GM12878 (cell line): ENCODE results near the gene TOMM22. TPM values are rescaled to one million over a fixed set of nuclear protein-coding genes. Genes with fewer than 3 reads are reported as not detected.

ENCODE experiments used
- BCL11A ChIP-seq: IDR thresholded peaks from 2 replicates; pipeline ENCODE4 v1.6.1; 2011; ENCODE audit warnings: low read depth, low read length
- BRCA1 ChIP-seq: IDR thresholded peaks from 2 replicates; pipeline ENCODE4 v1.6.1; 2011; ENCODE audit warnings: low read depth, low read length, improper control_type of control experiment
- CHD2 ChIP-seq: IDR thresholded peaks from 2 replicates; pipeline ENCODE4 v1.6.1; 2011; ENCODE audit warnings: low read depth, low read length, improper control_type of control experiment, borderline replicate concordance
- GATAD2B ChIP-seq: fragments of 450-650 bp; conservative IDR thresholded peaks from 2 replicates; pipeline ENCODE4 v1.6.1; 2017; ENCODE audit warnings: low read depth, mild to moderate bottlenecking, moderate library complexity
- HCFC1 ChIP-seq: fragments of 150-350 bp; IDR thresholded peaks from 2 replicates; pipeline ENCODE4 v1.6.1; 2014; ENCODE audit warnings: low read length
- MEF2B ChIP-seq: fragments of 450-650 bp; IDR thresholded peaks from 2 replicates; pipeline ENCODE4 v1.6.1; 2018; ENCODE audit warnings: mild to moderate bottlenecking, moderate library complexity; ENCODE audit not compliant: partially characterized antibody, poor library complexity, severe bottlenecking
- NFIC ChIP-seq: IDR thresholded peaks from 2 replicates; pipeline ENCODE4 v1.6.1; 2012; ENCODE audit warnings: low read depth, mild to moderate bottlenecking, inconsistent platforms, low read length, moderate library complexity
- RAD21 ChIP-seq: IDR thresholded peaks from 2 replicates; pipeline ENCODE4 v1.6.1; 2011; ENCODE audit warnings: mild to moderate bottlenecking, low read depth, low read length, moderate library complexity; ENCODE audit not compliant: insufficient read depth
- RAD51 ChIP-seq: fragments of 450-650 bp; IDR thresholded peaks from 2 replicates; pipeline ENCODE4 v1.6.1; 2016; ENCODE audit warnings: moderate library complexity, mild to moderate bottlenecking, inconsistent platforms
- RCOR1 ChIP-seq: conservative IDR thresholded peaks from 2 replicates; pipeline ENCODE4 v1.6.1; 2012; ENCODE audit warnings: low read depth, low read length, improper control_type of control experiment
- SIN3A ChIP-seq: IDR thresholded peaks from 2 replicates; pipeline ENCODE4 v1.6.1; 2012; ENCODE audit warnings: low read depth, low read length, improper control_type of control experiment
- SMAD5 ChIP-seq: IDR thresholded peaks from 2 replicates; pipeline ENCODE4 v1.6.1; 2016; ENCODE audit warnings: antibody characterized with exemption, low read depth
- SUZ12 ChIP-seq: fragments of 200-600 bp; sonication (generic); IDR thresholded peaks from one replicate; pipeline ENCODE4 v1.6.1; 2018; ENCODE audit warnings: antibody characterized with exemption, mild to moderate bottlenecking; ENCODE audit not compliant: unreplicated experiment
- TCF7 ChIP-seq: IDR thresholded peaks from 2 replicates; pipeline ENCODE4 v1.6.1; 2014; ENCODE audit warnings: antibody characterized with exemption, borderline replicate concordance
- polyA plus RNA-seq, 11 experiments: library from polyadenylated mRNA; depleted of rRNA in 4 of 11; unstranded in 6 of 11; stranded (reverse) in 5 of 11; fragments of >200 nt; fragmentation: Nextera tagmentation in 4 of 11; fragmentation: Illumina TruSeq in 1 of 11; extraction: Ambion mirVana in 4 of 11; extraction: Trizol in 1 of 11; gene quantifications; 1 replicate in 1 of 11; 2 replicates in 10 of 11; pipeline versions ENCODE4 v1.2.1 to v1.2.3, GENCODE V29; 2011 to 2016; ENCODE audit warnings: inconsistent platforms in 2 of 11, missing spikeins in 2 of 11, low read depth in 1 of 11
- total RNA-seq, 4 experiments: library from RNA; depleted of rRNA in 3 of 4; stranded (reverse); fragments of >200 nt in 3 of 4; fragmentation: Illumina TruSeq in 1 of 4; extraction: Trizol in 1 of 4; gene quantifications; 2 replicates each; pipeline versions ENCODE4 v1.2.1 to v1.2.3, GENCODE V29; 2013 to 2021
- TF ChIP-seq, protein P1 (sequence below): fragments of 450-650 bp; IDR thresholded peaks from 2 replicates; pipeline ENCODE4 v1.6.1; 2018; ENCODE audit warnings: mild to moderate bottlenecking, low read depth, moderate library complexity; ENCODE audit not compliant: partially characterized antibody
- TF ChIP-seq, protein P2 (sequence below): fragments of 450-650 bp; IDR thresholded peaks from 2 replicates; pipeline ENCODE4 v1.6.1; 2017; ENCODE audit warnings: mild to moderate bottlenecking, moderate library complexity
- TF ChIP-seq, protein P3 (sequence below): IDR thresholded peaks from 2 replicates; pipeline ENCODE4 v1.6.1; 2012; ENCODE audit warnings: low read length, inconsistent platforms
- TF ChIP-seq, protein P4 (sequence below): fragments of 450-650 bp; IDR thresholded peaks from 2 replicates; pipeline ENCODE4 v1.6.1; 2017; ENCODE audit warnings: mild to moderate bottlenecking, low read depth, inconsistent platforms; ENCODE audit not compliant: poor library complexity, severe bottlenecking

The TOMM22 gene
- total and polyA plus RNA-seq, 10 of the 15 experiments (the other 5 are each of a cell fraction or from before 2014, with no cell fraction given) = 37.6 to 197 (median 94.9) TPM

DNA sequence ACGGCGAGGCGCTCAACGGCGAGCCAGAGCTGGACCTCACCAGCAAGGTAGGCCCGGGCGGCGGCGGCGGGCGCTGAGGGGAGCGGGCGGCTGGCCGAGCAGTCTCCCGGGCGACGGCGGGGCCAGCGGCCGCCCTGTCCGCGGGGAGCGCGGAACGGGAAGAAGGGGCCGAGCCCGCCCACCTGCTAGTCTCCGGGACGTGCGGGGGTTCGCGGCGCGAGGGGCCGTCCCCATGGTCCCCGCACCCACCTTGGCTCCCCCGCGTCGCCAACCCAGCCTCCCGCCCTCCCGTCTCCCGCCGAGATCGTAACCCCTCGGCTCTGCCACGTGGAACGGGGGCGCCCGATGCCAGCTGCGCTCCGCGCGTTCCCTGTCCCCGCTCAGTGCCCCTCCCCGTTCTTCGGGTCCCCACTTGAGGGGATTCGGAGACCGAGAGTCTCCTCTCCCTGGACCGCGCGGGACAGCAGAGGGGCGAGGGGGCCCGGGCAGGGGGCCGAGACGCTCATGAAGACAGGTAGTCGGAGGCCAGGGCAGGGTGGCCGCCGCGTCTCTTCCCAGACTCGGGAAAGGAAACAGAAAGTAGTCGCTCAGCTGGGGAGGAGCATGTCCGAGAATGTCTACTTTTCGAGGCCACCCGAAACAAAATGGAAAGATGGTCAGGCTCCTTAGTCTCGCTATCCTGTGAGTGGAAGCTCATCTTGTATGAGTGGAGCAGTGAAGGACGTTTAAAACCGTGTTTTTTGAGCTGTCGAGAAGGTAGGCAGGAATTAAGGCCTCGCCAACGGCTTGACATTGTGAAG, 24.5 kb downstream of the TOMM22 start (continued):
- TF ChIP-seq, protein P1, sequence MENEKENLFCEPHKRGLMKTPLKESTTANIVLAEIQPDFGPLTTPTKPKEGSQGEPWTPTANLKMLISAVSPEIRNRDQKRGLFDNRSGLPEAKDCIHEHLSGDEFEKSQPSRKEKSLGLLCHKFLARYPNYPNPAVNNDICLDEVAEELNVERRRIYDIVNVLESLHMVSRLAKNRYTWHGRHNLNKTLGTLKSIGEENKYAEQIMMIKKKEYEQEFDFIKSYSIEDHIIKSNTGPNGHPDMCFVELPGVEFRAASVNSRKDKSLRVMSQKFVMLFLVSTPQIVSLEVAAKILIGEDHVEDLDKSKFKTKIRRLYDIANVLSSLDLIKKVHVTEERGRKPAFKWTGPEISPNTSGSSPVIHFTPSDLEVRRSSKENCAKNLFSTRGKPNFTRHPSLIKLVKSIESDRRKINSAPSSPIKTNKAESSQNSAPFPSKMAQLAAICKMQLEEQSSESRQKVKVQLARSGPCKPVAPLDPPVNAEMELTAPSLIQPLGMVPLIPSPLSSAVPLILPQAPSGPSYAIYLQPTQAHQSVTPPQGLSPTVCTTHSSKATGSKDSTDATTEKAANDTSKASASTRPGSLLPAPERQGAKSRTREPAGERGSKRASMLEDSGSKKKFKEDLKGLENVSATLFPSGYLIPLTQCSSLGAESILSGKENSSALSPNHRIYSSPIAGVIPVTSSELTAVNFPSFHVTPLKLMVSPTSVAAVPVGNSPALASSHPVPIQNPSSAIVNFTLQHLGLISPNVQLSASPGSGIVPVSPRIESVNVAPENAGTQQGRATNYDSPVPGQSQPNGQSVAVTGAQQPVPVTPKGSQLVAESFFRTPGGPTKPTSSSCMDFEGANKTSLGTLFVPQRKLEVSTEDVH = no peak
- TF ChIP-seq, protein P2, sequence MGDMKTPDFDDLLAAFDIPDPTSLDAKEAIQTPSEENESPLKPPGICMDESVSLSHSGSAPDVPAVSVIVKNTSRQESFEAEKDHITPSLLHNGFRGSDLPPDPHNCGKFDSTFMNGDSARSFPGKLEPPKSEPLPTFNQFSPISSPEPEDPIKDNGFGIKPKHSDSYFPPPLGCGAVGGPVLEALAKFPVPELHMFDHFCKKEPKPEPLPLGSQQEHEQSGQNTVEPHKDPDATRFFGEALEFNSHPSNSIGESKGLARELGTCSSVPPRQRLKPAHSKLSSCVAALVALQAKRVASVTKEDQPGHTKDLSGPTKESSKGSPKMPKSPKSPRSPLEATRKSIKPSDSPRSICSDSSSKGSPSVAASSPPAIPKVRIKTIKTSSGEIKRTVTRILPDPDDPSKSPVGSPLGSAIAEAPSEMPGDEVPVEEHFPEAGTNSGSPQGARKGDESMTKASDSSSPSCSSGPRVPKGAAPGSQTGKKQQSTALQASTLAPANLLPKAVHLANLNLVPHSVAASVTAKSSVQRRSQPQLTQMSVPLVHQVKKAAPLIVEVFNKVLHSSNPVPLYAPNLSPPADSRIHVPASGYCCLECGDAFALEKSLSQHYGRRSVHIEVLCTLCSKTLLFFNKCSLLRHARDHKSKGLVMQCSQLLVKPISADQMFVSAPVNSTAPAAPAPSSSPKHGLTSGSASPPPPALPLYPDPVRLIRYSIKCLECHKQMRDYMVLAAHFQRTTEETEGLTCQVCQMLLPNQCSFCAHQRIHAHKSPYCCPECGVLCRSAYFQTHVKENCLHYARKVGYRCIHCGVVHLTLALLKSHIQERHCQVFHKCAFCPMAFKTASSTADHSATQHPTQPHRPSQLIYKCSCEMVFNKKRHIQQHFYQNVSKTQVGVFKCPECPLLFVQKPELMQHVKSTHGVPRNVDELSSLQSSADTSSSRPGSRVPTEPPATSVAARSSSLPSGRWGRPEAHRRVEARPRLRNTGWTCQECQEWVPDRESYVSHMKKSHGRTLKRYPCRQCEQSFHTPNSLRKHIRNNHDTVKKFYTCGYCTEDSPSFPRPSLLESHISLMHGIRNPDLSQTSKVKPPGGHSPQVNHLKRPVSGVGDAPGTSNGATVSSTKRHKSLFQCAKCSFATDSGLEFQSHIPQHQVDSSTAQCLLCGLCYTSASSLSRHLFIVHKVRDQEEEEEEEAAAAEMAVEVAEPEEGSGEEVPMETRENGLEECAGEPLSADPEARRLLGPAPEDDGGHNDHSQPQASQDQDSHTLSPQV = no peak
- TF ChIP-seq, protein P3, sequence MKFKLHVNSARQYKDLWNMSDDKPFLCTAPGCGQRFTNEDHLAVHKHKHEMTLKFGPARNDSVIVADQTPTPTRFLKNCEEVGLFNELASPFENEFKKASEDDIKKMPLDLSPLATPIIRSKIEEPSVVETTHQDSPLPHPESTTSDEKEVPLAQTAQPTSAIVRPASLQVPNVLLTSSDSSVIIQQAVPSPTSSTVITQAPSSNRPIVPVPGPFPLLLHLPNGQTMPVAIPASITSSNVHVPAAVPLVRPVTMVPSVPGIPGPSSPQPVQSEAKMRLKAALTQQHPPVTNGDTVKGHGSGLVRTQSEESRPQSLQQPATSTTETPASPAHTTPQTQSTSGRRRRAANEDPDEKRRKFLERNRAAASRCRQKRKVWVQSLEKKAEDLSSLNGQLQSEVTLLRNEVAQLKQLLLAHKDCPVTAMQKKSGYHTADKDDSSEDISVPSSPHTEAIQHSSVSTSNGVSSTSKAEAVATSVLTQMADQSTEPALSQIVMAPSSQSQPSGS = no peak
- no peak for TF ChIP-seq SMAD5
- no peak for TF ChIP-seq SUZ12
- TF ChIP-seq, protein P4, sequence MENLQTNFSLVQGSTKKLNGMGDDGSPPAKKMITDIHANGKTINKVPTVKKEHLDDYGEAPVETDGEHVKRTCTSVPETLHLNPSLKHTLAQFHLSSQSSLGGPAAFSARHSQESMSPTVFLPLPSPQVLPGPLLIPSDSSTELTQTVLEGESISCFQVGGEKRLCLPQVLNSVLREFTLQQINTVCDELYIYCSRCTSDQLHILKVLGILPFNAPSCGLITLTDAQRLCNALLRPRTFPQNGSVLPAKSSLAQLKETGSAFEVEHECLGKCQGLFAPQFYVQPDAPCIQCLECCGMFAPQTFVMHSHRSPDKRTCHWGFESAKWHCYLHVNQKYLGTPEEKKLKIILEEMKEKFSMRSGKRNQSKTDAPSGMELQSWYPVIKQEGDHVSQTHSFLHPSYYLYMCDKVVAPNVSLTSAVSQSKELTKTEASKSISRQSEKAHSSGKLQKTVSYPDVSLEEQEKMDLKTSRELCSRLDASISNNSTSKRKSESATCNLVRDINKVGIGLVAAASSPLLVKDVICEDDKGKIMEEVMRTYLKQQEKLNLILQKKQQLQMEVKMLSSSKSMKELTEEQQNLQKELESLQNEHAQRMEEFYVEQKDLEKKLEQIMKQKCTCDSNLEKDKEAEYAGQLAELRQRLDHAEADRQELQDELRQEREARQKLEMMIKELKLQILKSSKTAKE = no peak
- no peak for TF ChIP-seq RAD21
- no peak for TF ChIP-seq CHD2
- no peak for TF ChIP-seq RAD51
- TF ChIP-seq TCF7 = no peak
- no peak for TF ChIP-seq NFIC
- TF ChIP-seq BRCA1 = no peak
- TF ChIP-seq RCOR1 = no peak
- peak; percentile 70 for TF ChIP-seq SIN3A
- TF ChIP-seq MEF2B = no peak
- TF ChIP-seq BCL11A = no peak
- TF ChIP-seq HCFC1 = peak; percentile 5; the same call in 1 of the 2 replicates
- peak; percentile 88 for TF ChIP-seq GATAD2B
